Liver (tissue), 9 donors: ENCODE results near the gene ADAP1. TPM values are rescaled to one million over a fixed set of nuclear protein-coding genes. Genes with fewer than 3 reads are reported as not detected.

ENCODE experiments used
- DNase-seq: peaks from one replicate; pipeline ENCODE4 v3.0.0-alpha.2; 2017; ENCODE audit warnings: low spot score
- H3K27ac ChIP-seq, 2 donors: one replicate each; pipeline ENCODE4 v1.7.0; 2013; ENCODE audit warnings: inconsistent platforms in 2 of 2, low read length in 2 of 2, control low read depth in 1 of 2, low read depth in 1 of 2, mild to moderate bottlenecking in 1 of 2
- H3K27me3 ChIP-seq, 4 donors: one replicate each; pipeline versions ENCODE4 v1.6.1 to v1.7.0; 2013; ENCODE audit warnings: low read length in 3 of 4, inconsistent platforms in 1 of 4, mild to moderate bottlenecking in 1 of 4, moderate library complexity in 1 of 4; ENCODE audit not compliant: control insufficient read depth in 4 of 4, insufficient read depth in 4 of 4
- H3K36me3 ChIP-seq, 4 donors: one replicate each; pipeline versions ENCODE4 v1.6.1 to v1.7.0; 2013; ENCODE audit warnings: low read length in 3 of 4, mild to moderate bottlenecking in 3 of 4, low read depth in 1 of 4, moderate library complexity in 1 of 4; ENCODE audit not compliant: control insufficient read depth in 4 of 4, insufficient read depth in 3 of 4
- H3K4me1 ChIP-seq, 4 donors: one replicate each; pipeline versions ENCODE4 v1.6.1 to v1.7.0; 2013; ENCODE audit warnings: low read length in 3 of 4, mild to moderate bottlenecking in 3 of 4, moderate library complexity in 1 of 4; ENCODE audit not compliant: control insufficient read depth in 4 of 4, insufficient read depth in 4 of 4
- H3K4me3 ChIP-seq, 3 donors: one replicate each; pipeline versions ENCODE4 v1.6.1 to v1.7.0; 2013; ENCODE audit warnings: low read length in 3 of 3, control low read depth in 1 of 3, low read depth in 1 of 3, mild to moderate bottlenecking in 1 of 3
- H3K9ac ChIP-seq, 2 donors: one replicate each; pipeline ENCODE4 v1.7.0; 2013; ENCODE audit warnings: low read length in 2 of 2, mild to moderate bottlenecking in 2 of 2, moderate library complexity in 2 of 2, control low read depth in 1 of 2, low read depth in 1 of 2
- H3K9me3 ChIP-seq, 4 donors: one replicate each; pipeline versions ENCODE4 v1.6.1 to v1.7.0; 2013; ENCODE audit warnings: low read length in 3 of 4; ENCODE audit not compliant: control insufficient read depth in 4 of 4
- ATF3 ChIP-seq: IDR thresholded peaks from 2 replicates; pipeline ENCODE4 v1.6.1; 2016; ENCODE audit warnings: antibody characterized with exemption
- CTCF ChIP-seq: fragments of 150-350 bp; IDR thresholded peaks from 2 replicates; pipeline ENCODE4 v1.5.1; 2017; ENCODE audit warnings: improper control_type of control experiment, low read depth, low read length; ENCODE audit not compliant: missing input control
- EGR1 ChIP-seq, 2 donors: IDR thresholded peaks; 2 replicates each; pipeline ENCODE4 v1.6.1; 2016 to 2018; ENCODE audit warnings: antibody characterized with exemption in 2 of 2, low read depth in 2 of 2
- FOXA1 ChIP-seq: IDR thresholded peaks from 2 replicates; pipeline ENCODE4 v1.6.1; 2016; ENCODE audit warnings: antibody characterized with exemption
- FOXA2 ChIP-seq: IDR thresholded peaks from 2 replicates; pipeline ENCODE4 v1.6.1; 2016; ENCODE audit warnings: antibody characterized with exemption
- GABPA ChIP-seq, 2 donors: IDR thresholded peaks in 1 of 2; conservative IDR thresholded peaks in 1 of 2; 2 replicates each; pipeline ENCODE4 v1.6.1; 2016; ENCODE audit warnings: antibody characterized with exemption in 2 of 2, mild to moderate bottlenecking in 1 of 2, moderate library complexity in 1 of 2
- HNF4A ChIP-seq, 2 donors: conservative IDR thresholded peaks; 2 replicates each; pipeline ENCODE4 v1.6.1; 2016; ENCODE audit warnings: antibody characterized with exemption in 2 of 2, mild to moderate bottlenecking in 2 of 2
- HNF4G ChIP-seq: IDR thresholded peaks from 2 replicates; pipeline ENCODE4 v1.6.1; 2016; ENCODE audit warnings: antibody characterized with exemption
- JUND ChIP-seq, 2 donors: IDR thresholded peaks; 2 replicates each; pipeline ENCODE4 v1.6.1; 2016; ENCODE audit warnings: antibody characterized with exemption in 2 of 2
- MAX ChIP-seq: IDR thresholded peaks from 2 replicates; pipeline ENCODE4 v1.6.1; 2016; ENCODE audit warnings: antibody characterized with exemption
- NR2F2 ChIP-seq: IDR thresholded peaks from 2 replicates; pipeline ENCODE4 v1.6.1; 2016; ENCODE audit warnings: antibody characterized with exemption
- RAD21 ChIP-seq, 2 donors: IDR thresholded peaks; 2 replicates each; pipeline ENCODE4 v1.6.1; 2016; ENCODE audit warnings: antibody characterized with exemption in 2 of 2, mild to moderate bottlenecking in 2 of 2
- REST ChIP-seq: IDR thresholded peaks from 2 replicates; pipeline ENCODE4 v1.6.1; 2016; ENCODE audit warnings: antibody characterized with exemption, mild to moderate bottlenecking
- RXRA ChIP-seq, 2 donors: IDR thresholded peaks; 2 replicates each; pipeline ENCODE4 v1.6.1; 2017 to 2018; ENCODE audit warnings: antibody characterized with exemption in 2 of 2, mild to moderate bottlenecking in 1 of 2
- SP1 ChIP-seq: IDR thresholded peaks from 2 replicates; pipeline ENCODE4 v1.6.1; 2018; ENCODE audit warnings: antibody characterized with exemption, mild to moderate bottlenecking
- TAF1 ChIP-seq: conservative IDR thresholded peaks from 2 replicates; pipeline ENCODE4 v1.6.1; 2016; ENCODE audit warnings: antibody characterized with exemption, mild to moderate bottlenecking
- YY1 ChIP-seq: IDR thresholded peaks from 2 replicates; pipeline ENCODE4 v1.6.1; 2016; ENCODE audit warnings: antibody characterized with exemption, mild to moderate bottlenecking
- ZBTB33 ChIP-seq: IDR thresholded peaks from 2 replicates; pipeline ENCODE4 v1.6.1; 2016; ENCODE audit warnings: antibody characterized with exemption
- WGBS: extraction: QIAGEN DNeasy Blood & Tissue Kit; methylation state at CpG from one replicate; pipeline ENCODE4 v1.1.7; 2013; 5-methylcytosine and 5-hydroxymethylcytosine counted together
- polyA plus RNA-seq, 2 donors: library from polyadenylated mRNA; stranded (reverse) in 1 of 2; unstranded in 1 of 2; fragments of 200-250 nt in 1 of 2; fragments of >200 nt in 1 of 2; fragmentation: Nextera tagmentation in 1 of 2; extraction: Ambion mirVana in 1 of 2; gene quantifications; one replicate each; pipeline versions ENCODE4 v1.2.1 to v1.2.3, GENCODE V29; 2013 to 2015
- total RNA-seq, 2 donors: library from RNA; depleted of rRNA; stranded (reverse); fragments of >200 nt; gene quantifications; one replicate each; pipeline ENCODE4 v1.2.3, GENCODE V29; 2014
- donor health status: healthy.
- donor health status: healthy.
- donor health status: healthy.
- donor health status: healthy.
- donor health status: healthy.

Gene ADAP1
- total and polyA plus RNA-seq, 4 donors = 0.46 to 3.7 (median 2.7) TPM

- TF ChIP-seq JUND (IDR thresholded peaks at IDR 0.05) = no peak
- no peak for TF ChIP-seq CTCF
- TF ChIP-seq ZBTB33 = no peak
- no peak for TF ChIP-seq RXRA (IDR thresholded peaks at IDR 0.05)
- TF ChIP-seq RAD21 (IDR thresholded peaks at IDR 0.05) = no peak
- TF ChIP-seq FOXA2 = no peak
- TF ChIP-seq EGR1 (IDR thresholded peaks at IDR 0.05; ENCODE audit: low read depth in 2 of 2) = no peak
- no peak for TF ChIP-seq HNF4G
- TF ChIP-seq ATF3 = no peak
- TF ChIP-seq NR2F2 = no peak
- TF ChIP-seq FOXA1 = no peak
- no peak for TF ChIP-seq HNF4A (conservative IDR thresholded peaks at IDR 0.05)
- no peak for TF ChIP-seq REST
- TF ChIP-seq GABPA (IDR thresholded peaks at IDR 0.05 in 1 of 2, conservative IDR thresholded peaks at IDR 0.05 in 1 of 2) = no peak
- TF ChIP-seq TAF1 = no peak
- no peak for TF ChIP-seq SP1
- no peak for TF ChIP-seq YY1
- no peak for TF ChIP-seq MAX
- H3K4me3 ChIP-seq = no peak overlapping the region
- H3K27ac ChIP-seq = peak overlapping the region; percentile 57 to 76
- H3K4me1 ChIP-seq = peaks cover 47 to 90% (median 67%) of the 10 kb centered on the region in 4 donors
- peak overlapping the region in 1 of 2 donors; percentile 9 for H3K9ac ChIP-seq
- peaks cover 0 to 3% (median 0%) of the 10 kb centered on the region in 4 donors for H3K36me3 ChIP-seq
- no peaks in the 10 kb centered on the region for H3K27me3 ChIP-seq
- WGBS = 69% methylated on average over 31 of the region's 31 CpGs
- no peaks in the 10 kb centered on the region for H3K9me3 ChIP-seq
- DNase-seq = no peak
These were observed 70.1 kb downstream of the ADAP1 start for GRCh38 chr7:884191-885003.
